Activated CD8-positive, alpha-beta T cell treated with anti-CD3 and anti-CD28 coated beads for 36 hours (primary cell): ENCODE results near the gene RHEB. TPM values are rescaled to one million over a fixed set of nuclear protein-coding genes. Genes with fewer than 3 reads are reported as not detected.
A peak's percentile ranks its signal among the peaks of the same experiment; 100 is the strongest.

ENCODE experiments used
- ATAC-seq: fragments of 200-7000 bp; cut with Tn5 transposase; one replicate; pipeline ENCODE4 v1.10.0; 2021; ENCODE audit warnings: mild to moderate bottlenecking, moderate library complexity
- CTCF ChIA-PET: fragments of 350-600 bp; sonication (Branson Sonifier 250); formaldehyde crosslinking; loops from one replicate; lab custom pipeline; 2021; ENCODE audit warnings: antibody characterized with exemption; lab: Charles Lee
- POLR2A ChIA-PET: fragments of 350-600 bp; sonication (Branson Sonifier 250); formaldehyde crosslinking; loops from one replicate; lab custom pipeline; 2021; ENCODE audit warnings: antibody characterized with exemption; lab: Charles Lee
- DNase-seq: peaks from one replicate; pipeline ENCODE4 v3.0.0-alpha.2; 2020
- H3K27ac Mint-ChIP-seq: one replicate; pipeline ENCODE4 v1.8.0; 2021; ENCODE audit warnings: mild to moderate bottlenecking, mixed read lengths
- H3K27me3 Mint-ChIP-seq: one replicate; pipeline ENCODE4 v1.8.0; 2021; ENCODE audit warnings: mixed read lengths
- H3K36me3 Mint-ChIP-seq: one replicate; pipeline ENCODE4 v1.8.0; 2021; ENCODE audit warnings: low read depth, mixed read lengths
- H3K4me1 Mint-ChIP-seq: one replicate; pipeline ENCODE4 v1.8.0; 2021; ENCODE audit warnings: low read depth, mixed read lengths
- H3K4me3 Mint-ChIP-seq: one replicate; pipeline ENCODE4 v1.8.0; 2021; ENCODE audit warnings: mild to moderate bottlenecking, moderate library complexity, mixed read lengths
- H3K9me3 Mint-ChIP-seq: one replicate; pipeline ENCODE4 v1.8.0; 2021; ENCODE audit warnings: mixed read lengths
- intact Hi-C: fragments of 100-400 bp; cut with micrococcal nuclease; formaldehyde crosslinking; loops from one replicate; pipeline ENCODE4 v1.10.0; 2022
- total RNA-seq, 2 experiments: library from RNA; stranded (reverse); gene quantifications; one replicate each; pipeline ENCODE4 v1.2.3, GENCODE V29; 2021
- TF ChIP-seq, protein P1 (sequence below): fragments of 200-600 bp; IDR thresholded peaks from one replicate; pipeline ENCODE4 v1.8.0; 2022; ENCODE audit warnings: antibody characterized with exemption, mild to moderate bottlenecking

Gene RHEB
- total RNA-seq, 2 experiments from 2014 or later = 42.0 to 42.6 TPM

DNA sequence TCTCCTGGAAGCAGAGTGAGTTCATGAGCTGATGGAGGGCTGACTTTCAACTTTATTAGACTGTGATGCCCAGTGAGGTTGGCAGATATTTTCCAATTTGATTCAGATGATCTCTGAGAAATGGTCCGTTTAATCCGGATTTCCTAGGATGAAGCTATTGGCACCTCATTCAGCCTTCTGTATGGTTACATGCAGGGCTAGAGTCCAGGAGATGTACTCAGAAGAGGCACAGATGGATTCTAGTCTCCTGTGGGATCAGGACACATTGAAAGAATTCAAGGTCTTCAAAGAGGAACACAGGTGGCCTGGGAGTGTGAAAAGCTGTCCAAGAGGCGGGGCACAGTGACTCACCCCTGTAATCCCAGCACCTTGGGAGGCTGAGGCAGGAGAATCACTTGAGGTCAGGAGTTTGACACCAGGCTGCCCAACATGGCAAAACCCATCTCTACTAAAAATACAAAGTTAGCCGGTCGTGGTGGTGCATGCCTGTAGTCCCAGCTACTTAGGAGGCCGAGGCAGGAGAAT lies 23.0 kb upstream of the RHEB start:
- TF ChIP-seq, protein P1, sequence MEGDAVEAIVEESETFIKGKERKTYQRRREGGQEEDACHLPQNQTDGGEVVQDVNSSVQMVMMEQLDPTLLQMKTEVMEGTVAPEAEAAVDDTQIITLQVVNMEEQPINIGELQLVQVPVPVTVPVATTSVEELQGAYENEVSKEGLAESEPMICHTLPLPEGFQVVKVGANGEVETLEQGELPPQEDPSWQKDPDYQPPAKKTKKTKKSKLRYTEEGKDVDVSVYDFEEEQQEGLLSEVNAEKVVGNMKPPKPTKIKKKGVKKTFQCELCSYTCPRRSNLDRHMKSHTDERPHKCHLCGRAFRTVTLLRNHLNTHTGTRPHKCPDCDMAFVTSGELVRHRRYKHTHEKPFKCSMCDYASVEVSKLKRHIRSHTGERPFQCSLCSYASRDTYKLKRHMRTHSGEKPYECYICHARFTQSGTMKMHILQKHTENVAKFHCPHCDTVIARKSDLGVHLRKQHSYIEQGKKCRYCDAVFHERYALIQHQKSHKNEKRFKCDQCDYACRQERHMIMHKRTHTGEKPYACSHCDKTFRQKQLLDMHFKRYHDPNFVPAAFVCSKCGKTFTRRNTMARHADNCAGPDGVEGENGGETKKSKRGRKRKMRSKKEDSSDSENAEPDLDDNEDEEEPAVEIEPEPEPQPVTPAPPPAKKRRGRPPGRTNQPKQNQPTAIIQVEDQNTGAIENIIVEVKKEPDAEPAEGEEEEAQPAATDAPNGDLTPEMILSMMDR = no peak
- POLR2A ChIA-PET = interaction anchor here (1.0 kb wide), 1 partner anchor 482 kb away, joined by 3 read pairs; no protein-coding TSS in a partner anchor
- H3K36me3 Mint-ChIP-seq = no peaks in the 10 kb centered on the region
- no peaks in the 10 kb centered on the region for H3K9me3 Mint-ChIP-seq
- H3K4me1 Mint-ChIP-seq = peaks cover 5% of the 10 kb centered on the region
- no peak overlapping the region for H3K27ac Mint-ChIP-seq
- no peak for DNase-seq
- H3K4me3 Mint-ChIP-seq = no peak overlapping the region
- ATAC-seq = no peak
- CTCF ChIA-PET = interaction anchor here (1.4 kb wide), 1 partner anchor 14 kb away, joined by 3 read pairs; no protein-coding TSS in a partner anchor
- H3K27me3 Mint-ChIP-seq = peaks cover 13% of the 10 kb centered on the region
- intact Hi-C loops = no loop called here

DNA sequence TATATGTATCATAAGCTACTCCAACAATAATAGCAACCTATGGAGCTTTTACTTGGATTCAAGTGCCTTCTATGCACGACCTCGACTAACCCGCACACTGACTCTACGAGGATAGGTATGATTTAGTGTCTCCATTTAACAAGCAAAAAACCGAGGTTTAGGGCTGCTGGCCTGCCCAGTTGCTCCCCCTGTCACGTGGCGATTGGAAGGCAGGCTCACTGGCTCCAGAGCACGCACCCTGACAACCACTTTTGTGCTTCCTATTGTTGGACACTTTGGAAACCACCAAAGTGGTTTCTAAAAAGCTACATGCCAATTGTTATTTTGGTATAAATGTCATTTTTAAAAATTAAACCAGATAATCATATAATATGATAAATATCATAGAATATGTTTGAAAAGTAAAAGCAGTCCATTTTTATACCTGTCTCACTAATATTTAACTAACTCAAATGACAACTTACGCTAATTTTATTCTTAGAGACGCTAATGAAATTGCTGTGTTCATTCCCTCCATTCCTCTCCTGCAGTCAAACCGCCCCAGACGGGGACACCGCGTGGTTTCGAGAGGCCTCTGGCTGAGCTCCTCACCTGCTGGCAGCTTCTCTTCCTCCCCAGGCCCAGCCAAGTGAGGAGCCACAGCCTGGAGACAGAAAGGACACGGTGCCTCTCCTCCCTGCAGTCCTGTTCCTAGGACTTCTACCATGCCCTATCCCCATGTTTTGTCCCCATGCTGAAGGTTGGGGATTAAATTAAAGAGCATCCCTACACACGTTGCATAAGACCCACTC lies 22.2 kb upstream of the RHEB start:
- TF ChIP-seq, protein P1 = no peak
- peaks cover 10% of the 10 kb centered on the region for H3K27me3 Mint-ChIP-seq
- H3K36me3 Mint-ChIP-seq = no peaks in the 10 kb centered on the region
- DNase-seq (no peak), ATAC-seq (no peak)
- H3K27ac Mint-ChIP-seq = no peak overlapping the region
- H3K4me3 Mint-ChIP-seq = no peak overlapping the region
- intact Hi-C loops = no loop called here
- ChIA-PET CTCF (interaction anchor here (1.4 to 1.6 kb wide), 2 partner anchors 11 to 15 kb away, joined by 3 read pairs; no protein-coding TSS in a partner anchor), POLR2A (no interaction called here)
- peaks cover 5% of the 10 kb centered on the region for H3K4me1 Mint-ChIP-seq
- no peaks in the 10 kb centered on the region for H3K9me3 Mint-ChIP-seq

GRCh38 chr7:151540146-151540545 lies 20.5 kb upstream of the RHEB start:
- intact Hi-C loops = no loop called here
- Mint-ChIP-seq H3K27me3 (peaks cover 8% of the 10 kb centered on the region), H3K27ac (no peak overlapping the region), H3K4me3 (no peak overlapping the region), H3K36me3 (no peaks in the 10 kb centered on the region), H3K4me1 (peaks cover 5% of the 10 kb centered on the region), H3K9me3 (no peaks in the 10 kb centered on the region)
- DNase-seq = no peak
- TF ChIP-seq, protein P1 = no peak
- ATAC-seq = no peak
- POLR2A ChIA-PET = no interaction called here
- CTCF ChIA-PET = no interaction called here

- ATAC-seq (peak; percentile 79), DNase-seq (peak; percentile 15)
- Mint-ChIP-seq H3K36me3 (no peaks in the 10 kb centered on the region), H3K4me3 (no peak overlapping the region), H3K9me3 (no peaks in the 10 kb centered on the region), H3K4me1 (peaks cover 5% of the 10 kb centered on the region), H3K27ac (no peak overlapping the region), H3K27me3 (peaks cover 5% of the 10 kb centered on the region)
- ChIA-PET CTCF (interaction anchor here (0.7 to 1.8 kb wide), 7 partner anchors 10 to 448 kb away, joined by 3 to 7 read pairs (median 3); no protein-coding TSS in a partner anchor), POLR2A (interaction anchor here (1.2 kb wide), 1 partner anchor 21 kb away, joined by 6 read pairs; no protein-coding TSS in a partner anchor)
- intact Hi-C loops = no loop called here
- TF ChIP-seq, protein P1 = no peak
Observed at GRCh38 chr7:151539088-151539671, 19.5 kb upstream of the RHEB start.
